NCI-H128 (cell line): ENCODE data around the gene KAZN.

Experiments used
- DNase-seq: peaks from one replicate; lab custom pipeline; 2025; ENCODE audit not compliant: unreplicated experiment; lab: John Stamatoyannopoulos, UW

Gene KAZN

DNA sequence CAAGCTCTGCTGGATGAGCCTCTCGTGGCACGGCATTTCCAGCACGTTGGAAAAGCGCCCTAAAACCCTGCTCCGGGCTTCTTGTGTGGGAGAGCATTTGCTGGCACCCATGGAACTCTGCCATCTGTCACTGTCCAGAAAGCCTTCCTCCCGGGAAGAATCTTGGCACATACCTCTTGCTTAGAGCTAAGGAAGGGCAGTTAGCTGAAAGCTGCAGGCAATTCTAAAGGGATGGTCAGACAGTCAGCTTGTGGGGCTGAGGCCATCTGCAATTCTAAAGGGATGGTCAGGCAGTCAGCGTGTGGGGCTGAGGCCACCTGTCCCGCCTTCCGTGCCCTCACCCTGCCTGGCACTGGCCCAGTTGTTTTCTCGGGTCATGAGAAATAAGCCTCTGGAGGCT is 416.0 kb downstream of the KAZN start:
- no peak for DNase-seq

DNA sequence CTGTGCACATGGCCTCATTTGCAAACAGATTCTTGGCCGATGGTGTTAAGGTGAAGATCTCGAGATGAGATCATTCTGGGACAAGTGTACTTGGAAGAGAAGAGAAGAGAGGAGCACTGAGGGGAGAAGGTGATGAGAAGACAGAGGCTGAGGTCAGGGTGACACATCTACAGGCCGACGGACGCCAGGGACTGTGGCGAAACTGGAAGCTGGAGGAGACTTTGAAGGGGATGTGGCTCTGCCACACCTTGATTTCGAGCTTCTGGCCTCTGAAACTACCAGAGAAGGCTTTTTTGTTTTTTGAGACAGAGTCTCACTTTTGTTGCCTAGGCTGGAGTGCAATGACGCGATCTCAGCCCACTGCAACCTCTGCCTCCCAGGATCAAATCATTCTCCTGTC is 417.5 kb downstream of the KAZN start:
- no peak for DNase-seq

DNA sequence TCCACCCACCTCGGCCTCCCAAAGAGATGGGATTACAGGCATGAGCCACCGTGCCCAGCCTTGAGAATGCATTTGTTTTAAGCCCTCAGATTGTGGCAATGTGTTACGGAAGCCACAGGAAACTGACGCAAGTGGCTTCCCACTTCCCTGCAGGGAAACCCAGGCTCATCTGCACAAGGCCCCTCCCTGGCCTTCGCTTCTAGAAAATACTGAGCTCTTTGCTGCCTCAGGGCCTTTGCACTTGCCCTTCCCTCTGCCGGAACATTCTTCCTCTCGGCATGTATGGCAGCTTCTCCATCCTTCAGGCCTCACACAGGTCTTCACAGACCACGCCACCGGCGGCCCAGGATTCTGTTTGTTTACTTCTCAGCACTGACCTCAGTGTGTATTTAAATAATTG is 418.0 kb downstream of the KAZN start:
- DNase-seq, result no peak

DNA sequence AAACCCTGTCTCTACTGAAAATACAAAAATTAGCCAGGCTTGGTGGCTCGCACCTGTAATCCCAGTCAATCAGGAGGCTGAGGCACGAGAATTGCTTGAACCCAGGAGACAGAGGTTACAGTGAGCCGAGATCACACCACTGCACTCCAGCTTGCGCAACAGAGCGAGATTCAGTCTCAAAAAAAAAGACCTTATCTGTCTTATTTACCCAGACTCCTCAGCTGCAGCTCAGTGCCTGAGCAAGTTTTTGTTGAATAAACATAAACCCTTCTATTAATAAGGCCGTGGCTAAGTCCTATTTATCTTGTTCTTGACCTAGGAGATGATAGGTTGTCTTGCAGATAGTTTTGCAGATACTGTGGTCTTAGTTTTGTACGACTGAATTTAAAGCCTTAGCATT is 418.6 kb downstream of the KAZN start:
- DNase-seq, result no peak

DNA sequence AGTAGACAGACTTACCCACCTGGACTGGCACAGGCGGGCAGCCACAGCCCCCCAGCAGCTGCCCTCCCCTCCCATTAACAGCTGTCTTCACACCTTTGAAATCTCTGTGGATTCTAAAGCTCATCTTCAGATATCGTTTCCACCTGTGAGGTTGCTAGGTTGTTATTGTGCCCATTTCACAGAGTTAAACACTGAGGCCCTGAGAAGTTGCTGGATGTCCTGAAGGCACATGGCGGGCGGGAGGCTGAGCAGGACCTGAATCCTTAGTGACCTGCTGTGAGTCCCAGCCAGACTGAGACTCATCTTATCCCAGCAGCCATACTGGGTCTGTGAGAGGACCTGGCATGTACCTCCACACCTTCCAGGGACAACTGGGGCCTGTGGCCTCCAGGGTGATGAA is 420.3 kb downstream of the KAZN start:
- no peak for DNase-seq

DNA sequence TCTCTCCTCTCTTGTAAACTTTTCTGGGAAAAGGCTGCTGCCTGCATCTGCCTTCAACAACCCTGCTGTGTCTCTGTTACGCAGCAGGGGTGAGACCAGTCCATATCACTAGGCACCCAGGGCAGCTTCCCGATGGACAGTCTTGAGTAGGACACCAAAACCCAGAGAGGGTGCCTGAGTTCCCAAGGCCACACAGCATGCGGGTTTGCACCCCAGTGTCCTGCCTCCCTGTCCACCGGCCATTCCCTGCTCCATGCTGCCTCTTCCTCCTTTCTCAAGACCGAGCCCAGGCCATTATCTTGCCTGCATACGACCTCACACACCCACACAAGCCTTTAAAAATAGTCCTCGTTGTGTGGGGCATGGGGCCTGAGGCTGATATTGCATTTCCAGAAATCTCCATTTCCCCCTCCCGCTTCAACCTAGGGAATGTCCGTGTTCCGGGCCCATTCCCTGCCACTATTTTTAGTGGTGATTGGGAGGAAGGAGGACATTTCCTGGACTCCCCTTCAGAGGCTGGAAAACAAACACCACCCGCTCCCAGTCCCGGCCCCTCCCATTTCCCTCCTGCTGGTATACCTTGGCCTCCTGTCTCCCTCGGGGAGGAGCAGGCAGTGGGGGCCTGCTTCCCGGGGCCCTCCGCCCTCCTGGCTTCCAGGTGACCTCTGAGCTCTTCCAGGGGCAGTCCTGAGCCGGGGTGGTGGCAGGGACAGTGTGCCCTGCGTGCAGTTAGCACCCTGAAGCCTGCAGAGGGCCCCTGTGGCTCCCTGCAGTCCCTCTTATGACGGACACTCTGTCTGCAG is 422.7 kb downstream of the KAZN start:
- DNase-seq, result no peak

DNA sequence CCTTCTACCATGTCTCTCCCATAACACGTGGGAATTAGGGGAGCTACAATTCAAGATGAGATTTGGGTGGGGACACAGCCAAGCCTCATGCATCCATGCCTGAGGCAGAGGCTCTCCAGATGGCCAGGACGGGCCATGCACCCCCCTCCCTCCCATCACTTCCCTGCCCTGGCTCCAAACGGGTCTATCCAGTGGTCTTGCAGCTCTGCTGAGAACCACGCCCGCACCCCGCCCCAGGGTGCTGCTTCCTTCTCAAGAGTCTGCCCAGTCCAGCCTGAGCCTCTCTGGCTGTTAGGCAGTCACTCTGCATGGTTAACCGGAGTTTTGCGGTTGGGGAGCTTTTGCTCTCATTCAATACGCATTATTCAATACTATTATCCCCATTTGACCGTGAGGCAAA is 423.6 kb downstream of the KAZN start:
- DNase-seq, result no peak

DNA sequence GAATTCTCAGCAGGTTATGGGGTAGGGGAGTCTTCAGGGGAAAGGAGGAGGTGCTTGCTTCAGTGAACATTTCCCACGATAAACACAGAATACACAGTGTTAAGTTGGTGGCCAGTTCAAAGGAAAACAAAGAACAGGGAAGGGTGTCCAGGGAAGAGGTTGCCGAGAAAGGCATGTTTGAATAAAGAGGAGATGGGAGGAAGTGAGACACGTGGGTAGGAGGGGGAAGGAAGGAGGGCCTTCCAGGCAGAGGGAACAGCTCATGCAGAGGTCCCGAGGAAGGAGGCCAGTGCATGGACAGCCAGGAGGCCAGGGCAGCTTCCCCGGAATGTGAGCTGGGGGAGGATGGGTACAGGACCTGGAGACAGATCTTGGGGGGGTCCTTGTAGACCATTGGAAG is 424.7 kb downstream of the KAZN start:
- no peak for DNase-seq

DNA sequence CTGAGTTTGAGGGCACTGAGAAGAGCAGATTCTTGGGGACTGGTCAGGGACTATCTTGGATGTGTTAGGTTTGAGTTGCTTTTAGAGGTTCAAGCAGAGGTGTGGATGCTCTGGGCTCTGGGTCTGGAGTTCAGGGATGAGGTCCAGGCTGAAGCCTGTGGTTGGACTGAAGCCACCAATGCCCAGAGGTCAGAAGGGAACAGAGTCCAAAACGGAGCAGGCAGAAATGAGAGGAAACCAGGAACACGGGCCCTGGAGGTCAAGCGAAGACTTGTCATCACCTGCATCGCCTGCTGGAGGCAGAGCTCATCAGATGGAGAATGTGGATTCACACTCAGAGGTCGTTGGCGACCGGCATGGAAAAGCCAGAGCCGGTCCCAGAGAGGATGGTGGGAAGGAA is 425.5 kb downstream of the KAZN start:
- DNase-seq, result no peak

DNA sequence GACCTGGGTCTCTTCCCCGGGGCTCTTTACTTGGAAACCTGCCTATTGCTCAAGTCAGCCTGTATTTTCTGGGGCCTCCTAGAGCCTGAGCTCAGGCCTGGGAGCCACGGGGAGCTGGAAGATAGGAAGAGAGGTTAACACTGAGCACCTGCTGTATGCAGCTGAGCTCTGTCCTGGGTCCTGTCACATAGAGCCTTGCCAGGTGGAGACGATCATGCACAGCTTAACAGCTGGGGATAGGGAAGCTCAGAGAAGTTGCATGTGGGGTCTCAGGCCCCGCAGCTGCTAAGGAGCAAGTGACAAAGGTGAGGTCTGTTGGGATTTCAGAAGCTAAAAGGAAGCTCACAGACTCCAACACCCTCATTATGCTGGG is 427.6 kb downstream of the KAZN start:
- no peak for DNase-seq

DNA sequence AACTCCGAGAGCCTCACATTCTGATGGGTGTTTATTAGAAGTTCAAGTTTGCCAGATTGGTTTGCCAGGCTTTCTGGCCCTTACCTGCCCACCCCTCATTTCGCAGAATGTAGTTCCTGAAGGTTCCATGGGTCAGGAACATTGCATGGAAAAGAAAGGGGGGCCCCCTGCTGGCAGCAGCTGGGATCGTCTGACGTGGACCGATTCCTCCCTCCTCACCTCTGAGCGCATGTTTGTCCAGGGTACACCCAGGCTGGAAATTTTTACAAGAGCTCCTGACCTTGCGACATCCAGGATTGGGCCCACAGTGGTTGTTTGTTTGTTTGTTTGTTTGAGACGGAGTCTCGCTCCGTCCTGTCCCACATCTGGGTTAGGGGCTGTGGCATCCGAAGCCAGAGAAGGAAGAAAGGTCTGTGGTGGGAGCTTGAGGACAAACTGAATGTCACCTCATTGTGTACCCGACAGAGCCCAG is 429.1 kb downstream of the KAZN start:
- no peak for DNase-seq

DNA sequence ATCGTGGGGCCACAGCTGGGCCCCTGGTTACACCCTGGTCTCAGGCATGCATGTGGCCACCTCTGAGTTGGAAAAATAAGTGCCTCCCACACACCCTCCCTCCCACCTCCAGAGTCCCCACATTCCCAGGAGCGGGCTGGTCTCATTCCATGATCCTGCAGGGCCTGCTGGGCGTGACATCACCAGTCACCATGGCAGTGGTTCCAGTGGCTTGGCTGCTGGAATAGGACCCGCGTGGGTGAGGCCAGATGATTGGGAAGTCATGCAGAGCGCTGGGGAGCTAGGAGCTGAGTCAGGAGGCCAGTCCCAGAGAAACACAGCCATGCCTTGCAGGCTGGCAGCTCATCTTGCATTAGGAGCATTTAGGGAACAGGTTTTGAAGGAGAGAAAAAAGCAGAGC is 429.6 kb downstream of the KAZN start:
- no peak for DNase-seq

DNA sequence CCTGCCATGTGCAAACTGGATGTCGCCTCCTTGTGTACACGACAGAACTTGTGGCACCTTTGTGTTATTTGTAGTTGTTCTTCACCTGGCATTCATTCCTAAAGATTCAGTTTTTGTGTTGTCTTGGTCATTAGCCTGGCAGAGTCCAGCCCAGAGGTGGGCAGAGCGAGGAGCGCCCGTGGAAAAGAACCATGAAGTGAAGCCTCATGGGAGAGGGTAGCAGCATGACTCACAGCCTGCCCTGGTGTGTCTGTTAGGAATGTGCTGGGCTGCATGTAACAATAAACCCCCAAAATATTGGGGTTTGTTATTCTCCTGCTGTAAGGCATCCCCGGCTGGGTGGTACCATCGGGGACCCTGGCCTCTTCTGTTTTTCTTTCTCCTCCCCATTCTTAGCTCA is 430.1 kb downstream of the KAZN start:
- DNase-seq, result no peak

DNA sequence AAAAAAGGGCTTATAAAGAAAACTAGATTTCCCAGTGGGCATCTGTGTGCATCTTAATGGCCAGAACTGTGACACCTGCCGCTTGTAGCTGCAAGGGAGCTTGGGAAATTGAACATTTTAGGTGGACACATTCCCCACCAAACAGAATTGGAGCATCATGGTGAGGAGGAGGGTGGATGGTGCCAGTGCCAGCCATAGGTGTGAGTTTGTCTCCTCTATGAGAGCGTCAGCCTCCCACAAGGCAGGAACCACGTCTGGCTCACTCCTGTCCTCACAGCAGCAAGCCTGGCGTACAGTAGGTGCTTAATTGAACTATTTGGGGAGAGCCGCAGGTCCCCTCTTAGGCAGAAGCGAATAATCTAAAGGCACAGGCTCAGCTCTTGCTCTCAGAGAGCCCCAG is 430.6 kb downstream of the KAZN start:
- DNase-seq, result no peak

DNA sequence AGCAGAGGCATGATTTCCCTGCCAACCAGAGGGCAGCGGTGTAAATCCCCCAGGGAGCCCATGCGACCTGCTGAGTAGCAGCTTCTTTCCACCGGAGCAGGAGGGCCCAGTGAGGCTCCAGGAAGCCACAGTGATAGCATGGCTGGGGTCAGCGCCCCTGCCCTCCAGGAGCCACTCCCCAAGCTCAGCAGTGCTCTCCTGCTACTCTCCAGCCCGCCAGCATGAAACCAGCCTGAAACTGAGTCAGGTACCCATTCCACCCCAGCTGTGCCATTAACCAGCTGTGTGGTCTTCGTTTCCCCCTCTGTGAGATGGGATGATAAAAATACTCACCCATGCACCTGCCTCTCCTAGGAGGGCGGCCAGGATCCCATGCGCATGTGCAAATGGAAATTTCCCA is 431.3 kb downstream of the KAZN start:
- DNase-seq, result no peak

DNA sequence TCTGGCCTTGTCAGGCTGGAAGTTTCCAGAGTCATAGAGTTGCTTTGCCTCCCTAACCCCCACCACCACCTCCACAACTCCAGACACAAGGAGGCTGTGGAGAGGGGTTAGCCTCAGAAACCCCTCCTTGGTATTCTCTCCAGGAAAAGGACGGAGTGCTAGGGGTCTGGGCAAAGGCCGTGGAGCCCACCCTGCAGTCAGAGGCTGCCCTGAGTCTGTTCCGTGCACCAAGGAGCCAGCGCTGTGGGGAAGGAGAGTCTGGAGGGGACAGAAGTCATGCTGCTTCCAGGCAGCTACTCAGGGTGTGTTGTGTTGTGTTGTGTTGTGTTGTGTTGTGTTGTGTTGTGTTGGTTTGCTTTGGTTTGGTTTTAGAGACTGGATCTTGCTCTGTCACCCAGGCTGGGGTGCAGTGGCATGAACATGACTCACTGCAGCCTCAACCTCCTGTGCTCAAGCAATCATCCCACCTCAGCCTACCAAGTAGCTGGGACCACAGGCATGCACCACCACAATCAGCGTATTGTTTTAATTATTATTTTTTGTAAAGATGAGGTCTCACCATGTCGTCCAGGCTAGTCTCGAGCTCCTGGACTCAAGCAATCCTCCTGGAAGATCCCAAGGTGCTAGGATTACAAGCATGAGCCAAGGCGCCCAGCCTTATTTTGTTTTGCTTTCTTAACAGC is 432.9 kb downstream of the KAZN start:
- DNase-seq, result no peak

DNA sequence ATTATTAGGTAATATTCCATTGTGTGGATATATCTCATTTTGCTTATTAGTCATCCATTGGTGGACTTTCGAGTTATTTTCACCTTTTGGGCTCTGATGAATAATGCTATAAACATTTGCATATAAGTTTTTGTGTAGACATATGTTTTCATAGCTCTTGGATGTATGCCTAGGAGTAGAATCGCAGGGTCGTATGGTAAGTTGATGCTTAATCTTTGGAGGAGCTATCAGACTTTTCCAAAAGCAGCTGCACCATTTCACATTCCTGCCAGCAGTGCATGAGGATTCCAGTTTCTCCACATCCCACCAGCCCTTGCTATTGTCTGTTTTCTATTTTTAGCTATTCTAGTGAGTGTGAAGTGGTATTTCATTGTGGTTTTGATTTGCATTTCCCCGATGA is 434.8 kb downstream of the KAZN start:
- DNase-seq, result no peak

DNA sequence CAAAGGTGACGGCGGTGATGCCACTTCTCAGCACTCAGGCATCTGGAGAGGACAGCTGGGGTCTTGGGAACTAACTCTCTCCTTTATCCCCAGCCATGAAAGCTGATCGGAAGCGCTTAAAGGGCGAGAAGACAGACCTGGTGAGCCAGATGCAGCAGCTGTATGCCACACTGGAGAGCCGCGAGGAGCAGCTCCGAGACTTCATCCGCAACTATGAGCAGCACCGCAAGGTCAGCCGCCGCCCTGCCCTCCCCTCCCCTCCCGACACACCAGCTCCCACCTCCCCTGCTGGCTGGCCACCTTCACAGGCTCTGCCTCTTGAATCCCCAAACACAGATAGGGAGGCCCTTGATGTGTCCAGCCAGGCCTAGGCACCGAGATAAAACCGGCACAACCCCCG is 436.2 kb downstream of the KAZN start:
- DNase-seq, result no peak

DNA sequence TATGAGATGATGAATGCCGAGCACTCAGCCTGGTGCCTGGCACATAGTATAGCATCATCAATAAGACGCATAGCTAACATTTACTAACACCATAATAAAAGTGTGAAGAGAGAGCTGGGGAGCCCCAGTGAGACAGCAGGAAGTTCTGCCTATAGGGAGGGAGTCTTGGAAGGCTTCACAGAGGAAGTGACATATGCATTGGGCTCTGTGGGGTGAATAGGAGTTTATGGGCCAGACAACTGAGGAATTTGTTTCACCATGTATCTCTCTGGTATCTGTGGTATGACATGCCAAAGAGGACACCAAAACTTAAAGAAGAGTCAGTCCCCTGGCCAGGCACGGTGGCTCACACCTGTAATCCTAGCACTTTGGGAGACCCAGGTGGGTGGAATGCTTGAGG is 436.8 kb downstream of the KAZN start:
- DNase-seq, result no peak

DNA sequence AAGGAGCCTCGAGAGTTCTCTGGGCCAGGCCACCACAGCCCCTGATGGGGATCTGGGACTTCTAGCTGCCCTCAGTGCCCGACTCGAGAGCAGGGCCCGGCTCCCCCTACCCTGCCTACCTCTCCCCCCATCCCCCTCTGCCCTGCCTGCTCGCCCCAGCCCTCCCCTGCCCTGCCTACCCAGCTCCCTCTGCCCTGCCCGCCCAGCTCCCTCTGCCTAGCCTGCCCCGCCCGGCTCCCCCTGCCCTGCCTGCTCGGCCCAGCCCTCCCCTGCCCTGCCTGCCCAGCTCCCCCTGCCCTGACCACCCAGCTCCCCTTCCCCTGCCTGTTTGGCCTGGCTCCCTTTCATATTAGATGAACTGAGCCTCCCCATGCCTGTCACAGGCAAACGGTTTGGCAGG is 437.6 kb downstream of the KAZN start:
- no peak for DNase-seq

DNA sequence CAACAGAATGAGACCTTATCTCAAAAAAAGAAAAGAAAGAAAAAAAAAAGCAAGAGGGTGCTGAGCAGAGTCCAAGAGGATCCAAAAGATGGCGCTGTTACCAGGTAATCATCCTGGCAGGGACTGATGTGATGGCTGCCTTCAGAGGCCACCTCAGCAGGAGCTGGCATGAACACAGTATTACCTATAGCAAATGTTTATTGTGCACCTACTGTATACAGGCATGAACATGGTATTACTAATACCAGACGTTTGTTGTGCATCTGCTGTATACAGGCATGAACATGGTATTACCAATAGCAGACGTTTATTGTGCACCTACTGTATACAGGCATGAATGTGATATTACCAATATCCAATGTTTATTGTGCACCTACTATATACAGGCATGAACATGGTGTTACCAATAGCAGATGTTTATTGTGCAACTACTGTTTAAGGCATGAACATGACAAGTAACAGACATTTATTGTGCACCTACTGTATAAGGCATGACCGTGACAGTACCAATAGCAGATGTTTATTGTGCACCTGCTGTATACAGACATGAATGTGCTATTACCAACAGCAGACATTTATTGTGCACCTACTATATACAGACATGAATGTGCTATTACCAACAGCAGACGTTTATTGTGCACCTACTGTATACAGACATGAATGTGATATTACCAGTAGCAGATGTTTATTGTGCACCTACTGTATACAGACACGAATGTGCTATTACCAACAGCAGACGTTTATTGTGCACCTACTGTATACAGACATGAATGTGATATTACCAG is 439.9 kb downstream of the KAZN start:
- no peak for DNase-seq

DNA sequence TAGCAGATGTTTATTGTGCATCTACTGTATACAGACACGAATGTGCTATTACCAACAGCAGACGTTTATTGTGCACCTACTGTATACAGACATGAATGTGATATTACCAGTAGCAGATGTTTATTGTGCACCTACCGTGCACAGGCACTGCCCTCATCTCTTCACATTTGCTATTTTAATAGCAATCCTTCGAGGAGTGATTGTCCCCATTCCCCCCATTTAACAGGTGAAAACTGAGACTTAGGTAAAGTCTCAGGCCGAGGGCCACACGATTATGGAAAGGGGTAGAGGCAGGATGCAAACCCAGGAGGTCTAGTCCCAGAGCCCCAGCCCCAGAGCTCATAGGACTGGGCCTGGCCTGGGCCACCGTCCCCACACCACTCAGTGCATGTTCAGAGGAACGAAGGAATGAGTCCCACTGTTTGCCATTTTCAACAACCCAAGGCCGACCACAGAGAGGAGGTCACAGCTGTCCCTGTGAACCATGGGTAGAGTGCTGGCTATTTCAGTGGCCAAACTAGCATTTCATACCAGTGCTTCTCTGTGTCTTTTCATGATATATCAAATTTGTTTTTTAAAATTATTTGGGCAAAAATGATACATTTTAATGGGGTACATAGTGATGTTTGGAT is 440.6 kb downstream of the KAZN start:
- DNase-seq, result no peak
